Ovary (tissue), 3 donors: ENCODE data around the gene DDRGK1.

Experiments
- EP300 ChIP-seq: sonication (generic); formaldehyde crosslinking; IDR thresholded peaks from one replicate; pipeline ENCODE4 v1.6.1; 2017; ENCODE audit warnings: antibody characterized with exemption
- POLR2A ChIP-seq: fragments of 450-650 bp; IDR thresholded peaks from one replicate; pipeline ENCODE4 v1.6.1; 2017; ENCODE audit warnings: antibody characterized with exemption, mild to moderate bottlenecking, moderate library complexity
- TF ChIP-seq, protein P1 (sequence below), 3 donors: fragments of 450-650 bp in 2 of 3; fragments of 200-600 bp in 1 of 3; IDR thresholded peaks; one replicate each; pipeline versions ENCODE4 v1.5.1 to v1.8.0; 2016 to 2022; ENCODE audit warnings: antibody characterized with exemption in 3 of 3, mild to moderate bottlenecking in 1 of 3
- donor health status: DM: no; HTN: no; CAD: no.

DNA sequence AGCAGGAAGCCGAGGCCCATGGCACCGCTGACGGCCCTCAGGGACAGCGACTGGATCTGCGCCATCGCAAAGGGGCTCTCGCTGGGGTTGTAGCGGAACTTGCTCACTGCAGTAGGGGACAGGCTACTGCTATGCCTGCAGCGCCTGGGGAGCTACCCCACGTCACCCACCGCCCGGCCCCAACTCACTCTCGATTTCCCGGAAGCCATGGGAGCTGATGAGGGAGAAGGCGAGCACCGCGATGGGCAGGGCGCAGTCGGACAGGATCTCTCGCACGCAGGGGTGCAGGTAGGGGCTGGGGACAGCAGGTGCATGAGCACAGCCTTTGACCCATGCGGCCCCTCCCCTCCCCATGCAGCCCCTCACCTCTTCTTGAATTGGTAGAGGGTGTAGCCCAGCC lies 24.7 kb upstream of the DDRGK1 start:
- no peak for TF ChIP-seq EP300
- TF ChIP-seq, protein P1, sequence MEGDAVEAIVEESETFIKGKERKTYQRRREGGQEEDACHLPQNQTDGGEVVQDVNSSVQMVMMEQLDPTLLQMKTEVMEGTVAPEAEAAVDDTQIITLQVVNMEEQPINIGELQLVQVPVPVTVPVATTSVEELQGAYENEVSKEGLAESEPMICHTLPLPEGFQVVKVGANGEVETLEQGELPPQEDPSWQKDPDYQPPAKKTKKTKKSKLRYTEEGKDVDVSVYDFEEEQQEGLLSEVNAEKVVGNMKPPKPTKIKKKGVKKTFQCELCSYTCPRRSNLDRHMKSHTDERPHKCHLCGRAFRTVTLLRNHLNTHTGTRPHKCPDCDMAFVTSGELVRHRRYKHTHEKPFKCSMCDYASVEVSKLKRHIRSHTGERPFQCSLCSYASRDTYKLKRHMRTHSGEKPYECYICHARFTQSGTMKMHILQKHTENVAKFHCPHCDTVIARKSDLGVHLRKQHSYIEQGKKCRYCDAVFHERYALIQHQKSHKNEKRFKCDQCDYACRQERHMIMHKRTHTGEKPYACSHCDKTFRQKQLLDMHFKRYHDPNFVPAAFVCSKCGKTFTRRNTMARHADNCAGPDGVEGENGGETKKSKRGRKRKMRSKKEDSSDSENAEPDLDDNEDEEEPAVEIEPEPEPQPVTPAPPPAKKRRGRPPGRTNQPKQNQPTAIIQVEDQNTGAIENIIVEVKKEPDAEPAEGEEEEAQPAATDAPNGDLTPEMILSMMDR (IDR thresholded peaks at IDR 0.05), result no peak
- TF ChIP-seq POLR2A, result no peak
